Ureter (tissue), 1 donor: ENCODE results near the gene LNX2. TPM values are rescaled to one million over a fixed set of nuclear protein-coding genes. Genes with fewer than 3 reads are reported as not detected.

ENCODE experiments used
- DNase-seq: peaks from one replicate; pipeline ENCODE4 v3.0.0-alpha.2; 2020; ENCODE audit warnings: low spot score
- total RNA-seq: library from RNA; stranded (reverse); gene quantifications from one replicate; pipeline ENCODE4 v1.2.4, GENCODE V29; 2023
- donor health status: DM: yes; HTN: yes; CAD: no.

LNX2 gene
- total RNA-seq, 1 donor from 2014 or later: 15.0 TPM

GRCh38 chr13:27607125-27607524, 13.2 kb downstream of the LNX2 start:
- DNase-seq: no peak

GRCh38 chr13:27605610-27606200, 14.6 kb downstream of the LNX2 start:
- no peak for DNase-seq

GRCh38 chr13:27605099-27605498, 15.2 kb downstream of the LNX2 start:
- no peak for DNase-seq

- DNase-seq: no peak
Measured at GRCh38 chr13:27601803-27602202, 18.5 kb downstream of the LNX2 start.

GRCh38 chr13:27601208-27601607, 19.1 kb downstream of the LNX2 start:
- DNase-seq: no peak

- DNase-seq: no peak
Measured at GRCh38 chr13:27600711-27601110, 19.6 kb downstream of the LNX2 start.

- DNase-seq: no peak
Measured at GRCh38 chr13:27599845-27600553, 20.3 kb downstream of the LNX2 start.

- DNase-seq: no peak
Measured at GRCh38 chr13:27599096-27599495, 21.2 kb downstream of the LNX2 start.

GRCh38 chr13:27595055-27595811, 25.1 kb downstream of the LNX2 start:
- no peak for DNase-seq

GRCh38 chr13:27593267-27593666, 27.1 kb downstream of the LNX2 start:
- no peak for DNase-seq

GRCh38 chr13:27592865-27593264, 27.5 kb downstream of the LNX2 start:
- DNase-seq: no peak

GRCh38 chr13:27588405-27588804, 31.9 kb downstream of the LNX2 start:
- no peak for DNase-seq

- no peak for DNase-seq
Measured at GRCh38 chr13:27587095-27587746, 33.1 kb downstream of the LNX2 start.

GRCh38 chr13:27583645-27584044, 36.7 kb downstream of the LNX2 start:
- DNase-seq: no peak

GRCh38 chr13:27578121-27579030, 42.0 kb downstream of the LNX2 start:
- no peak for DNase-seq

GRCh38 chr13:27574661-27575060, 45.7 kb downstream of the LNX2 start:
- DNase-seq: no peak

GRCh38 chr13:27573265-27573664, 47.1 kb downstream of the LNX2 start:
- no peak for DNase-seq

GRCh38 chr13:27572234-27572901, 48.0 kb downstream of the LNX2 start:
- DNase-seq: no peak

GRCh38 chr13:27570906-27571305, 49.4 kb downstream of the LNX2 start:
- DNase-seq: no peak

- no peak for DNase-seq
Measured at GRCh38 chr13:27569405-27569804, 50.9 kb downstream of the LNX2 start.

GRCh38 chr13:27565818-27566217, 54.5 kb downstream of the LNX2 start:
- no peak for DNase-seq
